Activated CD4-positive, alpha-beta T cell treated with anti-CD3 and anti-CD28 coated beads for 1 hour (primary cell): ENCODE data around the gene CDKN1A.
"Not testable (repeated sequence)": the region's sequence is repeated elsewhere in the genome, so short reads cannot be mapped to it uniquely, and the experiment has no call there.

Experiments used
- DNase-seq: peaks from one replicate; pipeline ENCODE4 v3.0.0-alpha.2; 2020

The CDKN1A gene

DNA sequence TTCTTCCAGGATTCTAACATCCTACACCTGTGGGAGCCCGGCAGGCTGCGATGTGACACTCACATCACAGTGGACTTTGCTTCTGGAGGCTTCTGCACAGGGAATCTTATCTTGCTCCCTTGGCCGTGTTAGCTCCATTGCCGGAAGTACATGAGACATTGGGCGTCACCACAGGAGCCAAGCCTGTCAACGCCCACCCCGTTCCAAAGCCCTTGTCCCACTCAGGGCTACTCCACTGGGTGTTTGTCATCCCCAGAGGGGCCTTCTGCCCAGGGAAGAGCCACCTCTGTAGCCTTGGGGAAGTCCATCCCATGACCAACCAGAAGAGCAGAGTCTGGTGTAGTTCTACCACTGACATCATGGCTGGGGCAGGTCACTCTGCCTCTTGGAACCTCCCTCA, 20.8 kb downstream of the CDKN1A start:
- DNase-seq: no peak

GRCh38 chr6:36700071-36700812, 21.7 kb downstream of the CDKN1A start:
- DNase-seq: no peak

DNA sequence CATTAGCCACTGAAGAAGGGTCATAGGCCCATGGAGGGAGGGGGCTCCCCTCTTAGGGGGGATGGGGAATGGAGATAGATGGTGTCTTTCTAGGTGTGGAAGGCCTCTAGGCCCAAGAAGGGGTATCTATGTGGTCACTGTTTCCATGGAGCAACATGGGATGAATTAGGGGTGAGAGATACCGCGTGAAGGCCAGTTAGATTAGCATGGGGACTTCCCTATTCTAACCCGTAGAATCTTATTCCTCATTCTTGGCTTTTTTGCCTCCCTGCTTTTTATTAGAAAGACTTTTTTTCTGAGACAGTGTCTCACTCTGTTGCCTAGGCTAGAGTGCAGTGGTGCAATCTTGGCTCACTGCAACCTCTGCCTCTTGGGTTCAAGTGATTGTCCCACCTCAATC, 22.3 kb downstream of the CDKN1A start:
- DNase-seq: no peak

DNA sequence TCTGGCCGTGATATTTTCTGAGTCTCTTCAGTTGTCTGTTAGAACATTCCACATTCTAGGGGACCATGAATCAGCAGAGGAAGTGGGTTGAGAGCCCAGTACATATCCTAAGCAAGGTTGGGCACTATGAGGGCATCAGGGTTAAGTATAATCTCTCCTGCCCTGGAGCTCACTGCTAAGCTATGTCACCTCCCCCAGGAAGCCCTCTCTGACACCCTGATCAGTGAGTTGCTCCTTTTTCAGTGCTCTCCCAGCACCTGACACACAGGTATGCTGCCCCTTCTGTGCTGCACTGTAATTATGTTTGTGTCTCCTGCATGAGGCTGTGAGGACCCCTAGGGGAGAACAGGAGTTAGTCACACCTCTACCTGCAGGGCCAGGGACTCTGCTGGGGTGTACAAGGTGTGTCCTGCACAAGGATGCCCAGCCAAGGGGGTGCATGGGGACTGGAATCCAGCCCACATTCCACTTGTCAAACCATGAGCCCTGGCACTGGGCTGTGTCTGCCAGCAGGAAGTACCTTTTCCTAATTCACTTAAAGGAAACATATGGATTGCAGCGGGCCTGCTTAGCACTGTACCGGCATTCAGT, 23.0 kb downstream of the CDKN1A start:
- no peak for DNase-seq

- DNase-seq: no peak
Observed at GRCh38 chr6:36702656-36703055, 24.1 kb downstream of the CDKN1A start.

DNA sequence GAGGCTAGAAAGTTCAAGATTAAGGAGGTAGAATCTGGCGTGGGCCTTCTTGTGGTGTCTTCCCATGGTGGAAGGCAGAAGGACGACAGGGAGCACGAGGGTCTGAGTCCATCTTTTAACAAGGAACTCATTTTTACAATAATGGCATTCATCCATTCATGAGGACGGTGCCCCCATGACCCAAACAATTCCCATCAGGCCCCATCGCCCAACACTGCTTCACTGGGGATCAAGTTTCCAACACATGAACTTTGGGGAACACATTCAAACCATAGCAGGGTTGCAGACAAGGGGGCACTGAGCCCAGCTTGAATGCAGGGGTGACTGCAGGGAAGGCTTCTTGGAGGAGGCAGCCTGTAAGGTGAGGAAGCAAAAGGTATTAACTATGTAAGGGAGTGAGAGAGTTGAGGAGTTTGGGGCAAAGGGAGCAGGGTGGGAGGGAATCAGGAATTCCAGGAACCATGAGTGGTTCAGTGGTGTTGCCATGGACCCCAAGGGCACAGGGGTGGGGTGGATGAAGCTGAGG, 24.6 kb downstream of the CDKN1A start:
- DNase-seq: no peak

DNA sequence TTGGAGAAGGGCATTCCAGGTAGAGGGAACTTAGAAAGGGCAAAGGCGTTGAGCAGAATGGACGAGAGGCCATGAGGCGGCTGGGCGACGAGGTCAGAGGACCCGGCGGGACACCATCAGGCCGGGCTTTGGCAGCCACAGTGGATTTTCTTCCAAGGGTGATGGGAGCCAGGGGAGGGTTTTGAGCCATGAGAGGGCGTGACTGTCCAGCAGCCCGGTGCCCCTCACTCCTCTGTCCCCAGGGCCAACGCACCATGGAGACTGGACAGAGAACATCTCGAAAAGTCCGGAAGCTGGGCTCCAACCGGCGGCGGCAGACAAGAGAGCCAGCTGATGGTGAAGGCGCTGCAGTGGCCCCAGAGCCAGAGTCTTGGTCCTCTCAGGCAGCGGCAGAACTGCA, 25.5 kb downstream of the CDKN1A start:
- no peak for DNase-seq

- DNase-seq: not testable (repeated sequence)
Observed at GRCh38 chr6:36704961-36705577, 26.6 kb downstream of the CDKN1A start.

GRCh38 chr6:36706339-36706738, 27.8 kb downstream of the CDKN1A start:
- no peak for DNase-seq

DNA sequence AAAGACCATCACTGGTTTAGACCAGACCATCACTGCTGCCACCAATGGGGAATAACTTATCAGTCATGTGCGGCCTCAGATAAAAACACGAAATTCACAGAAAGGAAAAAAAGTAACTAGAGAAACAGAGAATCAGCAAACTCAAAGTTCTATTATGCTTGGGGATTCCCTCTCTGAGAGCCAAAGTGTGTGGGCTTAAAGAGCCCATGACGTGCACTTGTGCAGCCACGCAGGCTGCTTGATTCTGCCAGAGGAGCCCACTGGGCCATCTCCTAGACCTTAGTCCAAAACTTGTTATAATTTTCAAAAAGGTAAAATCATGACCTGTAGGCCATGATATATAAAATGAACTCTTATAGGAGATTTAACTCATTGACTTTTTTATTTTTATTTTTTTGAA, 34.3 kb downstream of the CDKN1A start:
- no peak for DNase-seq

DNA sequence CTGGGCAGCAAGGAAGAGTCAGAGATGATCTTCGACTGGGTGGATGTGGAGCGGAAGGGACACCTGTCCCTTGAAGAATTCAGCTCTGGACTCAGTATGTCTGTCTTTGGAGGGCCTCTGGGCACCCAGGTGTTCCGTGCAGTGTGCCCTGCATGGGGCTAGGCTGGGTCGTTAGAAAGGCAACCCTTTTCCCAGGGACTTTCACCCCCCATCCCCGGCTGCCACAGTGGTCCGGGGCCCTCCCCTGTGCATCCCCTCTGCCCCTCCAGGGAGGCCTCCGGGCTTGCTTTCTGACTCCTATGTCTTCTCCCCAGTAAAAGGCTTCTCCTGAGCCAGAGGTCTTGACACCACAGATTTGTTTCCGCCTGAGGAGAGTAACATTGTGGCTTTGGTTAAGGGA, 35.3 kb downstream of the CDKN1A start:
- no peak for DNase-seq

DNA sequence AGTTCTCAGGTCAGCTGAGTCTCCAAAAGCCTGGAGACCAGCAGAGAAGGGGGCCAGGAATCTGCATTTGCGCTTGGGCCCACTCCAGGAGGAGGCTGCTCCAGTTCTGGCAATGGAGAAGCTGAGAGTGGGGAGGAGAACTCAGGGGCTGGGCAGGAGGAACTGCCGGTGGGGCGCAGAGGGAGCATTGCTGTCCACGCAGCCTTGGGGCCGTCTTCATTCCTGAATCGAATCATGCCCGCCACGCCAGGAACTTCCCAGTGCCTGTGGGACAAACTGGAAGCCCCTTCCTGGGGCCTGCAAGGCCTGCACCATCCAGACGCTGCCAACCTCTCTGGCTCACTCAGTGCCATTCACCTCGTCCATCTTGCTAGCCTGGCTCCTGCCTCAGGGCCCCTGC, 36.0 kb downstream of the CDKN1A start:
- DNase-seq: no peak

- no peak for DNase-seq
Observed at GRCh38 chr6:36715469-36715868, 37.0 kb downstream of the CDKN1A start.

GRCh38 chr6:36716476-36717093, 38.1 kb downstream of the CDKN1A start:
- DNase-seq: no peak

- DNase-seq: no peak
Observed at GRCh38 chr6:36717231-36717825, 38.8 kb downstream of the CDKN1A start.

DNA sequence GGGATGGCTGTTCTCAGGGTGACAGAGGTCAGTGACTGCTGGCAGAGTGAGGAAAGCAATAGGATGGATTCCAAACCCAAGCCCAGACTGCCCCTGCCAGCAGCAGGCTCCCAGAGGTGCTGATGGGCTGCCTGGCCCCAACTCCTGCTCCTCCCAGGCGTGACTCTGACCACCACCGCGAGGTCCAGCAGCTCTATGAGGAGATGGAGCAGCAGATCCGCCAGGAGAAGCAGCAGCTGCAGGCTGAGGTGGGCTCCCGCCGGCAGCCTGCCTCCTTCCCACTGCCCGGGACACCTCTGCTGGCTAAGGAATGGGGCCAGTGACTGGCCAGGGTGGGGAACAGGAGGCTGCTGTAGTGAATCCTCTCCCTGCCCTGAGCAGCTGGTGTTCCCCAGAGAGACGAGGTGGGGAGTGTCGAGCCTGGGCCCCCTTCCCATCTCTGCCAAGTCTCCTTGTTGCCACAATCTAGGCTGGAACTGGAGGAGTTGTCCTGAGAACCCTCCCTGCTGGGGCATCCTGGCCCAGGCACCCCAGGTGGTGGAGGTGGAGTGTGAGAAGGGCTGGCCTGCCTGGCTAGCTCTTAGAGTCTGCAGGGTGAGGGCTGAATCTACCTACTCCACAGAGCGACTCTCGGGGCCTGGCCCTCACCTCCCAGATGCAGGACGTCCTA, 39.5 kb downstream of the CDKN1A start:
- no peak for DNase-seq

DNA sequence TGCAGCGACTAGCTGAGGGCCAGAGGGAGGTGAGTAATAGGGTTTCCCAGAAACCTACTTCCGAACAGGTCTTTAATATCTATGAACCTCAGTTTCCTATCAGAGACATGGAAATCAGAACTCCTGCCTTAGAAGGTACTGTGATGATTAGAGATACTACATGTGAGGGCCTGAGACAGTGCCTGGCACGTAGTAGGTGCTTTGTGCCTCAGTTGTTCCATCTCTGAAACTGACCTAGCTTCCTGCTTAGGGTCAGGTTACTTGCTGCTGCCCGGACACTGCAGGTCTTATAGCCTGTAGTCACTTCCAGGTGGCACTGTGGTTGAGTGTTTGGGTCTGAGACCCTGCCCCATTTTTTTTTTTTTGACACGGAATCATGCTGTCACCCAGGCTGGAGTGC, 40.0 kb downstream of the CDKN1A start:
- DNase-seq: no peak

DNA sequence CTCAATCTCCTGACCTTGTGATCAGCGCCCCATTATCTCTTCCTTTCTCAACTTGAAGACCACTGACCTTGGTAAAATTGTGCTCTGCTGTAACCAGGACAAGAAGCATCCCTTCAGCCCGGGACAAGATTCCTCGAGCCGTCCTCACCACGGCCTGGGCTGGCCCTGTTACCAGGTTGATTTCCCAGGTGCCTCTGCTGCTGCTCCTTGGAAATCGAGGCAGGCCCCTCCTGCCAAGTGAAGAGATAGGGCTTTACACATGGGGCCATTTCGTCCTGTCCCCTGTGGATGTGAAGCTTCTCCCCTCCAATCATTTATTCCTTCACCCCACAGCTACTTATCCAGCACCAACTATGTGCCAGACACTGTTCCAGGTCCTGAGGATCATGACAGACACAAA, 40.6 kb downstream of the CDKN1A start:
- no peak for DNase-seq

GRCh38 chr6:36720251-36721141, 42.0 kb downstream of the CDKN1A start:
- no peak for DNase-seq

GRCh38 chr6:36721369-36722140, 43.0 kb downstream of the CDKN1A start:
- DNase-seq: no peak

DNA sequence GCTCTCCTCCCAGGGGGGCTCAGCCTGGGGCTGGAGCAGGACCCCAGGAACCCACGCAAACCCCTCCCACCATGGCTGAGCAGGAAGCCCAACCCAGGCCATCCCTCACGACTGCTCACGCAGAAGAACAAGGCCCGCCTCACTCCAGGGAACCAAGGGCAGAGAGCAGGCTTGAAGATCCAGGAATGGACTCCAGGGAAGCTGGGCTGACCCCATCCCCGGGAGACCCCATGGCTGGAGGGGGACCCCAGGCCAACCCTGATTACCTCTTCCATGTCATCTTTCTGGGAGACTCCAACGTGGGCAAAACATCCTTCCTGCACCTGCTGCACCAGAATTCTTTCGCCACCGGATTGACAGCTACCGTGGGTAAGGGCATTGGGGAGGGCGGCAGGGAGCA, 43.9 kb downstream of the CDKN1A start:
- no peak for DNase-seq
